ENCODE measurements around the gene TRPT1.

The TRPT1 gene

DNA sequence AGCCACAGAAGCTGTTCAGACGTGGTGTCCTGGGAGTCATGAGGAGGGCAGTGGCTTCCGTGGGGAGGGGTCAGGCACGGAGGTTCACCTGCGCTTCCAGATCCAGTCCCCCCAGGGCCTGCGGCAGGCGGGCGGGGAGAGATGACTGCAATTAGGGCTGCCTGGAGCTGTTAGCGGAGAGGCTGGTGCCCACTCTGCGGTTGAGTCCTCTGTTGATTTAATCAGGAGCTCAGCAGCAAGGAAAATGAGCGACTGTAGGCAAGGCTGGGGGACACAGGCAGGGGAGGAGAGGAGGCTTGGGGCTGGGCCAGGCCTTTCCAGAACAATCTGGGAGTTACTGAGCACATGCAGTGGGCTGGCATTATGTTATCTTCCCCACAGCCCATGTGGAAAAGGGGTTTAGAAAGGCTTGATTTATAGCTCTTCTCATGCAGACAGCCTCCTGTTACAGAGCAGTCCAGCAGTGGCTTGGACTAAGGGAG is 38.4 kb upstream of the TRPT1 start:
- FAIRE-seq (no peak), DNase-seq (ENCODE audit: insufficient read length) (no peak)
- TF ChIP-seq TAF1 (IDR thresholded peaks at IDR 0.05; ENCODE audit: borderline replicate concordance, low read depth, low read length) (no peak), POLR2A (IDR thresholded peaks at IDR 0.05; ENCODE audit: low read depth, low read length) (no peak), POLR2AphosphoS5 (IDR thresholded peaks at IDR 0.05; ENCODE audit: low read depth, low read length) (no peak)

DNA sequence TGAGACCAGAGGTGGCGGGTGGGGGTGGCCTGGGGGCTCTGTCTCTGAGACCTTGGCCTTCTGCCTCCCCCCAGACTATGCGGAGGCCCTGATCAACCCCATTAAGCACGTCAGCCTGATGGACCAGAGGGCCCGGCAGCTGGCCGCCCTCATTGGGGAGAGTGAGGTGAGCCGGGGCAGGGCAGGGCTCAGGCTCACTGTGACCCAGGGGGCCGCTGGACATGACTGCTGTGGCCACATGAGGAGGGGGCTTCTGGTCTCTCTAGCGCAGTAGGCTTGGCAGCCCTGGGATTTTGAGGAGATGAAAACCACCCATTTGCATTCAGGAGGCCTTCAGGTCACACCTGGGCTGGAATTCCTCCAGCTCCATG is 37.9 kb upstream of the TRPT1 start:
- FAIRE-seq (no peak), DNase-seq (ENCODE audit: insufficient read length) (no peak)
- no peak for TF ChIP-seq TAF1 (IDR thresholded peaks at IDR 0.05; ENCODE audit: borderline replicate concordance, low read depth, low read length)
- TF ChIP-seq POLR2AphosphoS5 (IDR thresholded peaks at IDR 0.05; ENCODE audit: low read depth, low read length) = no peak
- no peak for TF ChIP-seq POLR2A (IDR thresholded peaks at IDR 0.05; ENCODE audit: low read depth, low read length)

GRCh38 chr11:64263021-64263946 is 37.3 kb upstream of the TRPT1 start:
- DNase-seq (ENCODE audit: insufficient read length) (no peak), FAIRE-seq (no peak)
- TF ChIP-seq POLR2AphosphoS5 (IDR thresholded peaks at IDR 0.05; ENCODE audit: low read depth, low read length) (no peak), POLR2A (IDR thresholded peaks at IDR 0.05; ENCODE audit: low read depth, low read length) (no peak), TAF1 (IDR thresholded peaks at IDR 0.05; ENCODE audit: borderline replicate concordance, low read depth, low read length) (no peak)

GRCh38 chr11:64262271-64263002 is 36.5 kb upstream of the TRPT1 start:
- FAIRE-seq (no peak), DNase-seq (ENCODE audit: insufficient read length) (no peak)
- TF ChIP-seq POLR2AphosphoS5 (IDR thresholded peaks at IDR 0.05; ENCODE audit: low read depth, low read length) (no peak), TAF1 (IDR thresholded peaks at IDR 0.05; ENCODE audit: borderline replicate concordance, low read depth, low read length) (no peak), POLR2A (IDR thresholded peaks at IDR 0.05; ENCODE audit: low read depth, low read length) (no peak)

GRCh38 chr11:64261556-64262080 is 35.6 kb upstream of the TRPT1 start:
- FAIRE-seq = no peak
- DNase-seq (ENCODE audit: insufficient read length) = no peak

DNA sequence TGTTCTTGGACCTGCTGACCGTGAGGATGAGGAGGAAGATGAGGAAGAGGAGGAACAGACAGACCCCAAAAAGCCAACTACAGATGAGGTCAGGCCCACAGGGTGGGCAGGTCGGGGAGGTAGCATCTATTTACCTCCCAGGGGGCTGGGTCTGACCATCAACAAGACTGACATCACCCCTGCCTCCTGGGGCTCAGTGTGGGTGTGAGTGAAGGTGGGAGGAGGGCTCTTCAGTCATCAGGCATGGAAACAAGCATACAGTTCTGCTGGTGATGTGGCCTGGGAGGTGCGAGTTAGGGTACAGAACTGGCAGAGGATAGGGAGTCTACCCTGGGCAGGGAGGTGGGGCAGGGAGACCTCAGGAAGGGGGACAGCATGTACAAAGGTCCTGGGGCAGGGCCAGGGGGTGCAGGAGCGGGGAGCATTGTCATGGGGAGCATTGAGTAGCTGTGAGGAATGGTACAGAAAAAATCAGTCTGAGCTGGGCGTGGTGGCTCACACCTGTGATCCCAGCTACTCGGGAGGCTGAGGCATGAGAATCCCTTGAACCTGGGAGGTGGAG is 34.2 kb upstream of the TRPT1 start:
- TF ChIP-seq POLR2AphosphoS5 (IDR thresholded peaks at IDR 0.05; ENCODE audit: low read depth, low read length) (no peak), POLR2A (IDR thresholded peaks at IDR 0.05; ENCODE audit: low read depth, low read length) (no peak), TAF1 (IDR thresholded peaks at IDR 0.05; ENCODE audit: borderline replicate concordance, low read depth, low read length) (no peak)
- DNase-seq (ENCODE audit: insufficient read length) = no peak
- no peak for FAIRE-seq

More at GRCh38 chr11:64261556-64262080, 35.6 kb upstream of the TRPT1 start:
- TF ChIP-seq TAF1 (IDR thresholded peaks at IDR 0.05; ENCODE audit: borderline replicate concordance, low read depth, low read length) (no peak), POLR2A (IDR thresholded peaks at IDR 0.05; ENCODE audit: low read depth, low read length) (no peak), POLR2AphosphoS5 (IDR thresholded peaks at IDR 0.05; ENCODE audit: low read depth, low read length) (no peak)

DNA sequence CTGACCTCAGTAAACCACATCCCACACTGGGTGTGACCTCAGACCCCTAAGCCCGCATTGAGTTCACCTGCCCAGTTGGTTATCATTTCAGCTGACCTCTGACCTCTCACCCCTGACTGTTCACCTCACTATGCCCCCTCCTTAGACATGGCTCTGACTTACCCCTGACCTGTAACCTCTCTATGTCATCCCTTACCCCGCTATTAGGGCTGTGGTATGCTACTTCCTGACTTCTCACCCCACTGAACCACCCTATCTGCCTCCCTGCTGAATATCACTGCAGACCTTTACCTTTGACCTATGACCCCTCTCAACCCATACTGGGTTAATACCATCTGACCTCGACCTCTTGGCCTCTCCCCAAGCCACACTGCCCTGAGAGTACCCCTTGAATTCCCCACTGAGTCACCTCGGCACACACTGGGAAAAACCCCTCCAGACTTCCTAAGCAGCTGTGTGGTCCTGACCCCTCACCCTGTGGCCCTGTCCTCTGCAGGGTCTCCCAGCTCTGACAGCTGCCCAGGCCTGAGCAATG is 33.6 kb upstream of the TRPT1 start:
- no peak for TF ChIP-seq TAF1 (IDR thresholded peaks at IDR 0.05; ENCODE audit: borderline replicate concordance, low read depth, low read length)
- TF ChIP-seq POLR2A (IDR thresholded peaks at IDR 0.05; ENCODE audit: low read depth, low read length) = no peak
- no peak for TF ChIP-seq POLR2AphosphoS5 (IDR thresholded peaks at IDR 0.05; ENCODE audit: low read depth, low read length)

GRCh38 chr11:64258946-64259532 is 33.1 kb upstream of the TRPT1 start:
- TF ChIP-seq POLR2A (IDR thresholded peaks at IDR 0.05; ENCODE audit: low read depth, low read length) (no peak), TAF1 (IDR thresholded peaks at IDR 0.05; ENCODE audit: borderline replicate concordance, low read depth, low read length) (no peak)
- DNase-seq (ENCODE audit: insufficient read length) (no peak), FAIRE-seq (no peak)

More for the DNA sequence above, 33.6 kb upstream of the TRPT1 start:
- FAIRE-seq = peak; percentile 90
- no peak for DNase-seq (ENCODE audit: insufficient read length)

DNA sequence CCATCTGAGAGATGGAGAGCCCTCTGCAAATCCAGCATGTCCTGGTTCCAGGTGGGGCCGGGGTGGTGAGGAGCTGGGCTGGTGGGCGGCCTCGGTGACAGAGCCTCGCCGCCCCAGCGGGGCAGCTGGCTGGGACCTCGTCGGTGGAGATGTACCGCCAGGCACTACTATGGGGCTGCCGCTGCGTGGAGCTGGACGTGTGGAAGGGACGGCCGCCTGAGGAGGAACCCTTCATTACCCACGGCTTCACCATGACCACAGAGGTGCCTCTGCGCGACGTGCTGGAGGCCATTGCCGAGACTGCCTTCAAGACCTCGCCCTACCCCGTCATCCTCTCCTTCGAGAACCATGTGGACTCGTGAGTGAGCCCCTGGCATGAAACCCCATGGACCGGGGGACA is 32.4 kb upstream of the TRPT1 start:
- FAIRE-seq (no peak), DNase-seq (ENCODE audit: insufficient read length) (no peak)
- TF ChIP-seq POLR2A (IDR thresholded peaks at IDR 0.05; ENCODE audit: low read depth, low read length) (no peak), POLR2AphosphoS5 (IDR thresholded peaks at IDR 0.05; ENCODE audit: low read depth, low read length) (no peak), TAF1 (IDR thresholded peaks at IDR 0.05; ENCODE audit: borderline replicate concordance, low read depth, low read length) (no peak)

DNA sequence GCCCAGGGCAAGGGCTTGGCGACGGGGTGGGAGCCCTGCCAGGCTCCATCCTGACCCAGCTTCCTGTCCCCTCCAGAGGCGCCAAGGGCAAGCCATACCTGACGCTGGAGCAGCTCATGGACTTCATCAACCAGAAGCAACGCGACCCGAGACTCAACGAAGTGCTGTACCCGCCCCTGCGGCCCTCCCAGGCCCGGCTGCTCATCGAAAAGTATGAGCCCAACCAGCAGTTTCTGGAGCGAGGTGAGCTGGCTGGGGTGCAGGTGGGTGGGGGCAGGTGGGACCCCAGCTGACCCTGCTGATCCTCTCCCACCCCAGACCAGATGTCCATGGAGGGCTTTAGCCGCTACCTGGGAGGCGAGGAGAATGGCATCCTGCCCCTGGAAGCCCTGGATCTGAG is 30.3 kb upstream of the TRPT1 start:
- DNase-seq (ENCODE audit: insufficient read length) (no peak), FAIRE-seq (no peak)
- no peak for TF ChIP-seq POLR2A (IDR thresholded peaks at IDR 0.05; ENCODE audit: low read depth, low read length)
- TF ChIP-seq TAF1 (IDR thresholded peaks at IDR 0.05; ENCODE audit: borderline replicate concordance, low read depth, low read length) = no peak
- TF ChIP-seq POLR2AphosphoS5 (IDR thresholded peaks at IDR 0.05; ENCODE audit: low read depth, low read length) = no peak
